Lower leg skin (tissue), 4 donors: ENCODE results near the gene FPR3. TPM values are rescaled to one million over a fixed set of nuclear protein-coding genes. Genes with fewer than 3 reads are reported as not detected.

Experiments
- DNase-seq, 2 donors: peaks; one replicate each; pipeline ENCODE4 v3.0.0-alpha.2; 2019; ENCODE audit warnings: low spot score in 2 of 2
- H3K4me3 ChIP-seq: fragments of 200-600 bp; sonication (generic); 2 replicates; pipeline ENCODE4 v1.5.1; 2017; ENCODE audit warnings: mild to moderate bottlenecking, low read depth; ENCODE audit not compliant: poor library complexity, severe bottlenecking
- POLR2A ChIP-seq, 2 donors: fragments of 450-650 bp; IDR thresholded peaks; one replicate each; pipeline ENCODE4 v1.6.1; 2016 to 2017; ENCODE audit warnings: antibody characterized with exemption in 2 of 2, mild to moderate bottlenecking in 1 of 2, moderate library complexity in 1 of 2
- WGBS, 2 donors: methylation state at CpG; one replicate each; pipeline ENCODE4 v1.1.5; 2018; 5-methylcytosine and 5-hydroxymethylcytosine counted together
- intact Hi-C: fragments of 100-400 bp; cut with DNase I; formaldehyde crosslinking; loops from one replicate; pipeline ENCODE4 v1.15.0; 2023; ENCODE audit warnings: low total_unique reads
- total RNA-seq, 4 donors: library from RNA; depleted of rRNA; stranded (reverse); fragments of >200 nt; gene quantifications; one replicate each; pipeline ENCODE4 v1.1.0, GENCODE V29; 2016
- TF ChIP-seq, protein P1 (sequence below), 3 donors: fragments of 450-650 bp; IDR thresholded peaks; one replicate each; pipeline ENCODE4 v1.5.1; 2016; ENCODE audit warnings: antibody characterized with exemption in 3 of 3, mild to moderate bottlenecking in 3 of 3, moderate library complexity in 2 of 3

Gene FPR3
- total RNA-seq, 4 donors from 2014 or later = 2.2 to 3.9 (median 2.4) TPM

DNA sequence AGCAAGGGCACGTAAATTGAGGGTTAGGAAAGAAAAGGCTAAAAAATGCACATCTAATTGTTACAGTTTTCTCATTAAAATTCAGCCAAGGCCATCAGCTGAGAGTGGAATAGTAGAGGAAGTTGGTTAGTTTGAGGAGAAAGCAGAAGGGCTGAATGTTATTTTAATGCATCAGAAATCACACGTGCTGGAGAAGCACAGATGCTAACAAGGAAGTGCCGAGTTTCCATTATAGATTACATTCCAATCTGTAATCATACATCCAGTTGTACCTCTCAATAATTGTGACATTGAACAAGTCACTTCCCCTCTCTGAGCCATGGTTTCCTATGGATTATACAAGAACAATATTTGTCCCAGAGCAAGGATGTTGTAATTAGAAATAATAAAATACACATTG is 25.1 kb downstream of the FPR3 start:
- H3K4me3 ChIP-seq = no peak overlapping the region
- 53 to 68% methylated on average over 3 of the region's 3 CpGs for WGBS, 2 donors
- intact Hi-C loops = no loop called here
- DNase-seq = no peak
- TF ChIP-seq, protein P1, sequence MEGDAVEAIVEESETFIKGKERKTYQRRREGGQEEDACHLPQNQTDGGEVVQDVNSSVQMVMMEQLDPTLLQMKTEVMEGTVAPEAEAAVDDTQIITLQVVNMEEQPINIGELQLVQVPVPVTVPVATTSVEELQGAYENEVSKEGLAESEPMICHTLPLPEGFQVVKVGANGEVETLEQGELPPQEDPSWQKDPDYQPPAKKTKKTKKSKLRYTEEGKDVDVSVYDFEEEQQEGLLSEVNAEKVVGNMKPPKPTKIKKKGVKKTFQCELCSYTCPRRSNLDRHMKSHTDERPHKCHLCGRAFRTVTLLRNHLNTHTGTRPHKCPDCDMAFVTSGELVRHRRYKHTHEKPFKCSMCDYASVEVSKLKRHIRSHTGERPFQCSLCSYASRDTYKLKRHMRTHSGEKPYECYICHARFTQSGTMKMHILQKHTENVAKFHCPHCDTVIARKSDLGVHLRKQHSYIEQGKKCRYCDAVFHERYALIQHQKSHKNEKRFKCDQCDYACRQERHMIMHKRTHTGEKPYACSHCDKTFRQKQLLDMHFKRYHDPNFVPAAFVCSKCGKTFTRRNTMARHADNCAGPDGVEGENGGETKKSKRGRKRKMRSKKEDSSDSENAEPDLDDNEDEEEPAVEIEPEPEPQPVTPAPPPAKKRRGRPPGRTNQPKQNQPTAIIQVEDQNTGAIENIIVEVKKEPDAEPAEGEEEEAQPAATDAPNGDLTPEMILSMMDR (IDR thresholded peaks at IDR 0.05) = no peak
- TF ChIP-seq POLR2A (IDR thresholded peaks at IDR 0.05) = no peak

DNA sequence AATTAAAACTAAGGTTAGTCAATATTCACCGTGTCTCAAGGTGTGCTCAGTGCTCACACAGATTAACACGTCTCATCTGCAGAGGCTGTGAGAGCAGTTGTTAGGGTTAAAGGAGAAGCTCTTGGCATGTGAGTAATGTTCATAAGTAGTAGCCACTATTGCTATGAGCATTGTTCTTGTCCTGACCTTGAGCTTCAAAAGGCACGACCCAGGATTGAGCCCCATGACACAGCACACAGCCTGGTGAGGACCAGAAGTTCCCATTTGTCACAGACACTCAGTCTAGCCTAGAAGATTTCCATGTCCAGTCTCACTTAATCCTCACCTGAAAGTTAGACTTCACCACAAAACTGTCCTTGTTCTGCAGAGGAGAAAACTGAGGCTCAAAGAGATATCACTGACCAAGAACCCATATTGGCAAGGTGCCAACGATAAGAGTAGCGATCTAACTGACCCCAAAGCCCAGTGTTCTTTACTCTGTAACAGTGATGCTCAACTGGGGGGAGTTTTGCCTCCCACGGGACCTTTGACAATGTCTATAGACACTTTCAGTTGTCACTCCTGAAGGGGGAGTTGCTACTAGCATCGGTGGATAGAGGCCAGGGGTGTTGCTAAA is 26.0 kb downstream of the FPR3 start:
- no peak overlapping the region for H3K4me3 ChIP-seq
- DNase-seq = no peak
- intact Hi-C loops = no loop called here
- 65 to 68% methylated on average over 7 of the region's 7 CpGs for WGBS, 2 donors
- TF ChIP-seq, protein P1 (IDR thresholded peaks at IDR 0.05) = no peak
- no peak for TF ChIP-seq POLR2A (IDR thresholded peaks at IDR 0.05)

DNA sequence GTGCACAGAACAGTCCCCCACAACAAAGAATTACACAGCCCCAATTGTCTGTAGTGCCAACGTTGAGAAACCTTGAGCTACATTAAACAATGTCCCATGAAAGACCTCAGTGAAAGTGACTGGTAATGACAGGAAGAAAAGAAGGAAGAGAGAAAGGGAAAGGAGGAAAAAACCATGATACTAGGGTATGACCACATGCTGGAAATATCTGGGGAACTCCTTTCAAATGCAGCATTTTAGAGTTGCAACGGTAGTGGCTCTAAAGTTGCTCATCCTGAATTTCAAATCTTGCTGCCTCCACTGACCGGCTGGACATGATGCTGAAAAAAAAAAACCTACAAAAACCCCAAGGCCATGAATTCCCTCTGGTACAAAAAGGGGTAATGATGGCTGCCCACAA is 26.5 kb downstream of the FPR3 start:
- intact Hi-C loops = no loop called here
- 55 to 60% methylated on average over 3 of the region's 3 CpGs for WGBS, 2 donors
- no peak for DNase-seq
- no peak overlapping the region for H3K4me3 ChIP-seq
- TF ChIP-seq, protein P1 (IDR thresholded peaks at IDR 0.05) = no peak
- TF ChIP-seq POLR2A (IDR thresholded peaks at IDR 0.05) = no peak

DNA sequence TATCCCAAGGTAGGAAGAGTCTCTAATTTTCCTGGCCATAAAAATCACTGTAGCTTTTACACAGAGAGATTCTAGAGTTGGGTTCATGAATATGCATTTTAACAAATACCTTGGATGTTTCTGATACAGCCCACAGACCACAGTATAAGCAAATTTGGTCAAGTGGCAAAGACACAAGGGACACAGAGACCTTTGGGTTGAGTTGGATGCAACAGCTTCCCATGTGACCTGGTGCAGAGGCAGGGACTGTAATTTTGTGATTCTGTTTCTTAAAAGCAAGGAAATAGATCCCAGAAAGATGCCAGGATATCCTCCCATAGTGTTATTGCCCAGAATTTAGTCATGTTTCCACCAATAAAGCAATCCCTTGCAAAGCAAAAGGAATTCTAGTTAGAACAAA is 27.0 kb downstream of the FPR3 start:
- intact Hi-C loops = no loop called here
- no peak for TF ChIP-seq POLR2A (IDR thresholded peaks at IDR 0.05)
- TF ChIP-seq, protein P1 (IDR thresholded peaks at IDR 0.05) = no peak
- no peak for DNase-seq

DNA sequence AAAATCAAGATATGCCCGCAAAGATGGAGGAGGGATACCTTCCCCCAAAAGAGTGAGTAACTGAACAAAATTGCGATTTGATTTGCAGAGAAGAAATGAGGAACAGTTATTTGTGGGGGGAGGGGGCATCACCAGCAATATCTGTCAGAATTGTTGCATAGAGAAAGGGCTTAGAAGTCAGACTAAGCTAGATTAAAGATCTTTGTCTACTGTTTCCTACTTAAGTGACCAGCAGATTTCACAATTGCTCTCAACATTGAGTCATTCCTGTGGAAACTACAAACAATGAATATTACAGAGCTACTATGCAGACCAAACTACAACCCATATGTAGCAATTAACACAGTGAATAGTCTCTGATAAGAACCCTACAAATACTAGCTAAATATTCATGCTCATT is 27.4 kb downstream of the FPR3 start:
- TF ChIP-seq, protein P1 (IDR thresholded peaks at IDR 0.05) = no peak
- no peak for TF ChIP-seq POLR2A (IDR thresholded peaks at IDR 0.05)
- H3K4me3 ChIP-seq = no peak overlapping the region
- WGBS, 2 donors = 80 to 87% methylated on average over 2 of the region's 2 CpGs
- intact Hi-C loops = no loop called here
- no peak for DNase-seq

More for the DNA sequence above, 27.0 kb downstream of the FPR3 start:
- no peak overlapping the region for H3K4me3 ChIP-seq

DNA sequence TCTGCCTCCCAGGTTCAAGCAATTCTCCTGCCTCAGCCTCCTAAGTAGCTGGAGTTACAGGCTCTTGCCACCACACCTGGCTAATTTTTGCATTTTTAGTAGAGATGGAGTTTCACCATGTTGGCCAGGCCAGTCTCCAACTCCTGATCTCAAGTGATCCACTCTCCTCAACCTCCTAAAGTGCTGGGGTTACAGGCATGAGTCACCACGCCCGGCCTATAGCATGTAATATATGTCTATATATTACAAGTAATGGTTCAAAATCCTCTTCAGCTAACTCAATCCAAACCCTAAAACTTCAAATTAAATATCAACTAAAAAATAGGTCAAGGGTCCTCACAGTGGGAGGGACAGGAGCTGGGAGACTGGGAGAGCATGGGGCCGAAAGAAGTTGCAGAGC is 28.0 kb downstream of the FPR3 start:
- TF ChIP-seq, protein P1 (IDR thresholded peaks at IDR 0.05) = no peak
- TF ChIP-seq POLR2A (IDR thresholded peaks at IDR 0.05) = no peak
- intact Hi-C loops = no loop called here
- 97 to 99% methylated on average over 3 of the region's 3 CpGs for WGBS, 2 donors
- no peak for DNase-seq
- H3K4me3 ChIP-seq = no peak overlapping the region
